ENCODE measurements around the gene RBL1. TPM values are rescaled to one million over a fixed set of nuclear protein-coding genes. Genes with fewer than 3 reads are reported as not detected.

Gene RBL1
- total RNA-seq, 3 donors from 2014 or later, result 4.6 to 10.8 (median 10.4) TPM

DNA sequence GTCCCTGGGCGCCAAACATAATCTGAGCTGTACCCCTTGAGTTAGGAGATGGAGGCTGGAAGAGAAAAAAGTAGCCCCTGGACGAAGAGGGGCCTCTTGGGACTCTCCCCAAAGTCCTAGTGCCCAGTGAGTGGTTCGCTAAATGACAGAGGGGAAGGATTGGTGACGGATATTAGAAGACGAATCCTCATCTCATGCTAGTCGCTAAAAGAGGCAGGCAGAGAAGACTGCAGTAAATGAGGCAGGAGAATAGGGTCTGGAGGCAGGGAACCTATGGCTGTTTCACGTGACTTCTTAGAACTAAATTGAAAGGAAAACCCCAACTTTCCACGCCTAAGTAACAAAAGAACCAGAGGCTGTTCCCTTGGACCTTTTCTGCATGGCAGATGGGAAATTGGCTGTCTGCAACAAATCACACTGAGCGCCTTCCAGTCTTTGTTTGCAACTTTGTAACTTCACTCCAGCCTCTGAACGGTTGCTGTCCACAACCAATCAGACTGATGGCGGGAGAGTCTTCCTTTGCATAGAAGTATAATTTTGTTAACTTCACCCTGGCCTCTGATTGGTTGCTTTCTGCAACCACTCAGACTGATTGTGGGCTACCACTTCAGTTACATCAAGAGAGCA, 731 bp upstream of the RBL1 start:
- TF ChIP-seq POLR2AphosphoS5 (IDR thresholded peaks at IDR 0.05) (no peak), POLR2A (IDR thresholded peaks at IDR 0.05) (no peak)
- TF ChIP-seq, protein P1, sequence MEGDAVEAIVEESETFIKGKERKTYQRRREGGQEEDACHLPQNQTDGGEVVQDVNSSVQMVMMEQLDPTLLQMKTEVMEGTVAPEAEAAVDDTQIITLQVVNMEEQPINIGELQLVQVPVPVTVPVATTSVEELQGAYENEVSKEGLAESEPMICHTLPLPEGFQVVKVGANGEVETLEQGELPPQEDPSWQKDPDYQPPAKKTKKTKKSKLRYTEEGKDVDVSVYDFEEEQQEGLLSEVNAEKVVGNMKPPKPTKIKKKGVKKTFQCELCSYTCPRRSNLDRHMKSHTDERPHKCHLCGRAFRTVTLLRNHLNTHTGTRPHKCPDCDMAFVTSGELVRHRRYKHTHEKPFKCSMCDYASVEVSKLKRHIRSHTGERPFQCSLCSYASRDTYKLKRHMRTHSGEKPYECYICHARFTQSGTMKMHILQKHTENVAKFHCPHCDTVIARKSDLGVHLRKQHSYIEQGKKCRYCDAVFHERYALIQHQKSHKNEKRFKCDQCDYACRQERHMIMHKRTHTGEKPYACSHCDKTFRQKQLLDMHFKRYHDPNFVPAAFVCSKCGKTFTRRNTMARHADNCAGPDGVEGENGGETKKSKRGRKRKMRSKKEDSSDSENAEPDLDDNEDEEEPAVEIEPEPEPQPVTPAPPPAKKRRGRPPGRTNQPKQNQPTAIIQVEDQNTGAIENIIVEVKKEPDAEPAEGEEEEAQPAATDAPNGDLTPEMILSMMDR (IDR thresholded peaks at IDR 0.05), result no peak

DNA sequence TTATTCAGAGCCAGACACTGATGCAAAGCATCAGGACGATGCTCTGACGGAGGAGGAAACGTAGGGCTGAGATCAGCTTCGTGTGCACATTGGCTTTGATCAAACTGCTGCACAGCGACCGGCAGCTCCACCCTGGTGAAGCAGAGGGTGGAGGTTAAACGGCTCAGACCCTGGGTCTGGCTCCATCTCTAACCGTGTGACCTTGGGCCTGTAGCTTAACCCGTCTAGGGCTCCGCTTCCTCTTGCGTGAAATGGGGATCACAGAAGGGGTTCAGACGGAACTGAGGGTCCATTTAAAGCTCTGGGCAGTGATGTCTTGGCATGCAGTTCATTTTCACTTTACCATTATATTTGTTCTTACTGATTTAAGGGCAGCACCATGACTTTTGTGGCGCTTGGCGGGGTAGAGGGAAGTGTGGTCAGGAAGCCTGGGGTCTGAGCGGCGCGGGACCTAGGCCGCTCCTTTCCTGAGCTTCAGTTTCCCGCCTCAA, 644 bp downstream of the RBL1 start:
- H3K27me3 ChIP-seq, result no peaks in the 10 kb centered on the region
- no peak for TF ChIP-seq POLR2A (IDR thresholded peaks at IDR 0.05)
- TF ChIP-seq, protein P1 (IDR thresholded peaks at IDR 0.05), result no peak
- no peak for TF ChIP-seq POLR2AphosphoS5 (IDR thresholded peaks at IDR 0.05)
- no peaks in the 10 kb centered on the region for H3K9me3 ChIP-seq
- peak overlapping the region; percentile 79 to 91 (median 83) for H3K4me3 ChIP-seq
- peak overlapping the region; percentile 33 to 64 for H3K27ac ChIP-seq
- intact Hi-C loops (cut with DNase I; ENCODE audit: low total_unique reads), result no loop called here
- H3K36me3 ChIP-seq, result no peaks in the 10 kb centered on the region
- peaks cover 0 to 4% of the 10 kb centered on the region in 2 donors for H3K4me1 ChIP-seq
- DNase-seq (ENCODE audit: low spot score in 2 of 2), result no peak

More for the DNA sequence above, 731 bp upstream of the RBL1 start:
- Histone ChIP-seq H3K27me3 (no peaks in the 10 kb centered on the region), H3K27ac (peak overlapping the region in 1 of 2 donors; percentile 33), H3K4me1 (peaks cover 0 to 4% of the 10 kb centered on the region in 2 donors), H3K36me3 (no peaks in the 10 kb centered on the region), H3K4me3 (peak overlapping the region; percentile 79 to 91 (median 83)), H3K9me3 (no peaks in the 10 kb centered on the region)
- intact Hi-C loops (cut with DNase I; ENCODE audit: low total_unique reads), result no loop called here
- no peak for DNase-seq (ENCODE audit: low spot score in 2 of 2)

DNA sequence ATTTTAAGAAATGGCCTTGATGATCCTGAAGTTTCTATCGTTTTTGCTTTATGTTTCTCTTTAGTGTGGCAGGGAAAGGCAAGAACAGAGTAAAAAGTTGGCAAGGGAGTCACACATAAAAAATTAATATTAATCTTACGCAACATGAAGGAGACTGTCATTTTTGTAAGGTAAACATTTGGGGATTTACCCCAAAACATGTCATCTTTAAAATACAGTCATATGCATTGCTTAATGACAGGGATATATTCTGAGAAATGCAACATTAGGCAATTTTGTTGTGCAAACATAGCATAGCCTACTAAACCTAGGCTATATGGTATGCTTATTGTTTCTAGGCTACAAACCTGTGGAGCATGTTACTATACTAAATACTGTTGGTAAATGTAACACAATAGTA, 5.4 kb downstream of the RBL1 start:
- no peak for DNase-seq (ENCODE audit: low spot score in 2 of 2)
- Histone ChIP-seq H3K4me3 (no peak overlapping the region), H3K36me3 (no peaks in the 10 kb centered on the region), H3K4me1 (peaks cover 0 to 4% of the 10 kb centered on the region in 2 donors), H3K9me3 (no peaks in the 10 kb centered on the region), H3K27me3 (no peaks in the 10 kb centered on the region), H3K27ac (no peak overlapping the region)
- TF ChIP-seq POLR2AphosphoS5 (IDR thresholded peaks at IDR 0.05), result no peak
- TF ChIP-seq POLR2A (IDR thresholded peaks at IDR 0.05), result no peak
- TF ChIP-seq, protein P1 (IDR thresholded peaks at IDR 0.05), result no peak
- intact Hi-C loops (cut with DNase I; ENCODE audit: low total_unique reads), result no loop called here

DNA sequence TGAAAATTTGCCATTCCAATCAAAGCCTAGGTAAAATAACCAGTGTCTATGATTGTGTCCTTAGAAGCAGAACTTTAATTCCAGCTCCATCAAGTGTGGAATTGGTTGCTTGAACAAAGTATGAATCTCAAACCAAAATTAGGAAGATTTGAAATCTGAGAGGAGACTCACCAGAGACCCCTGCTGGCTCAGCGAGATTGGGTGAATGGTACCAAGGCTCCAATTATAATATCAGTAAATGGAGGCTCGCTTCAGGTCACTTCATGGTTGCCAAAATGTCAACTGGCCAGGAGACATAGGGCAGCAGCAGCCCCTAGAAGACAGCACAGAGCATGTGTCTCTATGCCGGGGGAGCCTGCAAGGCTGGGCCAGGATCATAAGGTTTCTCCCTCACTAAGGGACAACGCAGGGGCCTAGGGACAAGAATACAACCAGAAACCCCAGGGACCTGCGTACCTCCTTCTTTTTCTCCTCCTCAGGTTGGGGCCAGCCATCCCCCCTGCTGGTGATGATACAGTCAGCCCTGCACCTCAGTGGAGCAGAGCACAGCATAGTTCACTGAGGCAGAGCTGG, 14.0 kb downstream of the RBL1 start:
- Histone ChIP-seq H3K9me3 (no peaks in the 10 kb centered on the region), H3K27me3 (no peaks in the 10 kb centered on the region), H3K4me3 (no peak overlapping the region), H3K36me3 (no peaks in the 10 kb centered on the region), H3K4me1 (no peaks in the 10 kb centered on the region), H3K27ac (no peak overlapping the region)
- TF ChIP-seq POLR2A (IDR thresholded peaks at IDR 0.05) (no peak), POLR2AphosphoS5 (IDR thresholded peaks at IDR 0.05) (no peak)
- TF ChIP-seq, protein P1 (IDR thresholded peaks at IDR 0.05), result no peak
- no peak for DNase-seq (ENCODE audit: low spot score in 2 of 2)
- intact Hi-C loops (cut with DNase I; ENCODE audit: low total_unique reads), result no loop called here

DNA sequence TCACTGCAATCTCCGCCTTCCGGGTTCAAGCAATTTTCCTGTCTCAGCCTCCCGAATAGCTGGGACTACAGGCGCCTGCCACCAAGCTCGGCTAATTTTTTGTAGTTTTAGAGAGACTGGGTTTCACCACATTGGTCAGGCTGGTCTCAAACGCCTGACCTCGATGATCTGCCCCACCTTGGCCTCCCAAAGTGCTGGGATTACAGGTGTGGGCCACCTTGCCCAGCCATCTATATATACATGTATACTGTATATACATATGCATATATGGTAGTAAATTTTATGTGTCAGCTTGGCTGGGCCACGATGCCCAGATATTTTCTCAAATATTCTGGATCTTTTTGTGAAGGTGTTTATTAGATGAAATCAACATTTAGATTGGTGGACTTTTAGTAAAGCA, 18.8 kb downstream of the RBL1 start:
- intact Hi-C loops (cut with DNase I; ENCODE audit: low total_unique reads), result no loop called here
- no peak overlapping the region for H3K27ac ChIP-seq
- H3K27me3 ChIP-seq, result no peaks in the 10 kb centered on the region
- H3K4me3 ChIP-seq, result no peak overlapping the region
- H3K4me1 ChIP-seq, result no peaks in the 10 kb centered on the region
- no peaks in the 10 kb centered on the region for H3K9me3 ChIP-seq
- DNase-seq (ENCODE audit: low spot score in 2 of 2), result no peak
- TF ChIP-seq POLR2A (IDR thresholded peaks at IDR 0.05) (no peak), POLR2AphosphoS5 (IDR thresholded peaks at IDR 0.05) (no peak)
- TF ChIP-seq, protein P1 (IDR thresholded peaks at IDR 0.05), result no peak
- no peaks in the 10 kb centered on the region for H3K36me3 ChIP-seq

Data from breast epithelium (tissue), 4 donors.